Neural crest cell (in vitro differentiated cells): ENCODE results near the gene PTPRB. TPM values are rescaled to one million over a fixed set of nuclear protein-coding genes. Genes with fewer than 3 reads are reported as not detected.

ENCODE experiments used
- DNase-seq: peaks from one replicate; pipeline ENCODE4 v3.0.0; 2021; ENCODE audit warnings: low read depth, mixed read lengths, low spot score
- H3K27ac Mint-ChIP-seq: one replicate; pipeline ENCODE4 v1.8.0; 2021; ENCODE audit warnings: mild to moderate bottlenecking, mixed read lengths; ENCODE audit not compliant: unreplicated experiment
- H3K27me3 Mint-ChIP-seq: 2 replicates; pipeline ENCODE4 v1.8.0; 2021; ENCODE audit warnings: low read depth, mild to moderate bottlenecking, mixed read lengths
- H3K36me3 Mint-ChIP-seq: 2 replicates; pipeline ENCODE4 v1.8.0; 2021; ENCODE audit warnings: low read depth, mild to moderate bottlenecking, mixed read lengths
- H3K4me1 Mint-ChIP-seq: 2 replicates; pipeline ENCODE4 v1.8.0; 2021; ENCODE audit warnings: mixed read lengths
- H3K4me3 Mint-ChIP-seq: one replicate; pipeline ENCODE4 v1.8.0; 2021; ENCODE audit warnings: mild to moderate bottlenecking, mixed read lengths
- H3K9me3 Mint-ChIP-seq: 2 replicates; pipeline ENCODE4 v1.8.0; 2021; ENCODE audit warnings: mixed read lengths
- CTCF ChIP-seq: fragments of 200-600 bp; sonication (generic); conservative IDR thresholded peaks from 2 replicates; pipeline ENCODE4 v1.5.0; 2021; ENCODE audit warnings: antibody characterized with exemption, mild to moderate bottlenecking
- total RNA-seq: library from RNA; stranded (reverse); gene quantifications from 2 replicates; pipeline ENCODE4 v1.2.1, GENCODE V29; 2021

PTPRB gene
- total RNA-seq, 1 donor from 2014 or later = 0.93 TPM

- no peak for DNase-seq
- no peak overlapping the region for H3K4me3 Mint-ChIP-seq
- H3K36me3 Mint-ChIP-seq = peaks cover 7% of the 10 kb centered on the region
- peaks cover 14% of the 10 kb centered on the region for H3K9me3 Mint-ChIP-seq
- H3K27me3 Mint-ChIP-seq = no peaks in the 10 kb centered on the region
- no peak overlapping the region for H3K27ac Mint-ChIP-seq
- no peaks in the 10 kb centered on the region for H3K4me1 Mint-ChIP-seq
- no peak for TF ChIP-seq CTCF
Measured at GRCh38 chr12:70466753-70467152, 170.5 kb downstream of the PTPRB start.
